ENCODE results near the gene INO80B. TPM values are rescaled to one million over a fixed set of nuclear protein-coding genes. Genes with fewer than 3 reads are reported as not detected.

The INO80B gene
- total and polyA plus RNA-seq, 2 donors (not counting 1 experiment from before 2014, with no cell fraction given) = 6.9 to 13.0 TPM

DNA sequence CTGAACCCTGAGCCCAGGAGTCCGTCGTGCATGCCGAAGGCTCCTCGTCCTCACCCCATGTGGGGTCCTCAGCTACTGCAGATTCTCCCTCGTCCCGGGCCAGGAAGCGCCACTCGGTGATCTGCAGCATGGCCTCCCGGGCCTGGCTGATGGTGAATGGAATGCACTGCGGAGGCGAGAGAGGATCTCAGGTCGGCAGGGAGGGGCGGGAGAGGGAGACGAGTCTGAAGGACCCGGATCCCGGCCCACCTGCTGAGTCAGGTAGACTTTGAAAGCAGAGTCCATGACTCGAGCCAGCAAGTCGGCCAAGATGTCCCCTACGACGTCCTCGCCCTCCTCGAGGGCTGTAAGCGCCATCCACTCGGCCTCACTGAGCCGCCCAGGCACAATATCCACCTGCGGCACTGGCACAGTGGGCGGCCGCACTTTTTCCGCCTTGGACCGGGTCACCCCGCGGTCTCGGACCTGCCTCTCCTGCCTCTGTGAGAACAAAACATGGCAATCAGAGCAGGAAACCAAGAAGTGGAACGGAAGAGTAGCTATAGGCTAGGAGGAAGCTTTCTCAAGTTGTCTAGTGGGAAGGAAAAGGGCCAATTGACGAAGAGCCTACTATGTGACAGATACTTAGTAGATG, 39.0 kb upstream of the INO80B start:
- TF ChIP-seq, protein P1, sequence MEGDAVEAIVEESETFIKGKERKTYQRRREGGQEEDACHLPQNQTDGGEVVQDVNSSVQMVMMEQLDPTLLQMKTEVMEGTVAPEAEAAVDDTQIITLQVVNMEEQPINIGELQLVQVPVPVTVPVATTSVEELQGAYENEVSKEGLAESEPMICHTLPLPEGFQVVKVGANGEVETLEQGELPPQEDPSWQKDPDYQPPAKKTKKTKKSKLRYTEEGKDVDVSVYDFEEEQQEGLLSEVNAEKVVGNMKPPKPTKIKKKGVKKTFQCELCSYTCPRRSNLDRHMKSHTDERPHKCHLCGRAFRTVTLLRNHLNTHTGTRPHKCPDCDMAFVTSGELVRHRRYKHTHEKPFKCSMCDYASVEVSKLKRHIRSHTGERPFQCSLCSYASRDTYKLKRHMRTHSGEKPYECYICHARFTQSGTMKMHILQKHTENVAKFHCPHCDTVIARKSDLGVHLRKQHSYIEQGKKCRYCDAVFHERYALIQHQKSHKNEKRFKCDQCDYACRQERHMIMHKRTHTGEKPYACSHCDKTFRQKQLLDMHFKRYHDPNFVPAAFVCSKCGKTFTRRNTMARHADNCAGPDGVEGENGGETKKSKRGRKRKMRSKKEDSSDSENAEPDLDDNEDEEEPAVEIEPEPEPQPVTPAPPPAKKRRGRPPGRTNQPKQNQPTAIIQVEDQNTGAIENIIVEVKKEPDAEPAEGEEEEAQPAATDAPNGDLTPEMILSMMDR (conservative IDR thresholded peaks at IDR 0.05 in 1 of 2, IDR thresholded peaks at IDR 0.05 in 1 of 2; ENCODE audit: low read depth in 1 of 2, low read length in 2 of 2) = no peak
- no peak for TF ChIP-seq EZH2 (IDR thresholded peaks at IDR 0.05; ENCODE audit: low read length, missing control alignments)
- H2AFZ ChIP-seq (ENCODE audit: low read length) = peak overlapping the region; percentile 91
- peak overlapping the region; percentile 7 to 60 (median 43) for H3K4me3 ChIP-seq (replicated peaks in 1 of 4; ENCODE audit: control extremely low read depth in 1 of 4, insufficient read depth in 1 of 4, low read depth in 3 of 4, low read length in 4 of 4)

DNA sequence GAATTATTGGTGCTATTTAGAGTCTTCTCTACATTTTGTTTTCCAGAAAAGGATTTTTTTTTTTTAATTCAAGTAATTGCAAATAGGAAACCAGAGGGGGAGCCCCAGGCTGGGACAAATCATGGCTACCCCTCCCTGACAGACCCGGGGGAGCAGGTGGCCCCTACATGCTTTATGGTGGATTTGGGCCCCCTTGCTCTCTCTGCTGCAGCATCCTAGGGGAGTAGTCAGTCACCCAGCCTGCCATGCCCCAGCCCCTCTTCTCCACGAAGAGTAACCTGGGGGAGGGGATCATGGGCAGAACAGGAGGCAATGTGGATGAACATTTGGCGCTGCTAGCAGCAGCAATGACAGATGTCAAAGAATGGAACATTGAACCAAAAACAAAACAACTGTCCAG, 38.1 kb upstream of the INO80B start:
- no peaks in the 10 kb centered on the region for H3K36me3 ChIP-seq (ENCODE audit: control insufficient read depth, insufficient read depth, low read length)
- no peak for DNase-seq (ENCODE audit: low read depth in 2 of 2)
- TF ChIP-seq, protein P1 (conservative IDR thresholded peaks at IDR 0.05 in 1 of 2, IDR thresholded peaks at IDR 0.05 in 1 of 2; ENCODE audit: low read depth in 1 of 2, low read length in 2 of 2) = peak in 1 of 2 donors; percentile 16
- no peak for TF ChIP-seq EZH2 (IDR thresholded peaks at IDR 0.05; ENCODE audit: low read length, missing control alignments)
- H3K4me3 ChIP-seq (replicated peaks in 1 of 4; ENCODE audit: control extremely low read depth in 1 of 4, insufficient read depth in 1 of 4, low read depth in 3 of 4, low read length in 4 of 4) = no peak overlapping the region
- no peak overlapping the region for H2AFZ ChIP-seq (ENCODE audit: low read length)
- no peaks in the 10 kb centered on the region for H3K9me3 ChIP-seq (ENCODE audit: control insufficient read depth, insufficient read depth, low read depth, low read length)
- no peak overlapping the region for H3K27ac ChIP-seq (ENCODE audit: insufficient read depth, low read length)
- no peaks in the 10 kb centered on the region for H3K79me2 ChIP-seq (ENCODE audit: control insufficient read depth, insufficient read depth, low read length)
- H3K27me3 ChIP-seq (ENCODE audit: control insufficient read depth, insufficient read depth, low read length) = no peaks in the 10 kb centered on the region
- H3K4me2 ChIP-seq (ENCODE audit: extremely low read depth, insufficient read depth, low read length) = no peak overlapping the region
- H3K9ac ChIP-seq (ENCODE audit: insufficient read depth, low read length) = no peak overlapping the region
- no peaks in the 10 kb centered on the region for H4K20me1 ChIP-seq (ENCODE audit: control insufficient read depth, extremely low read depth, insufficient read depth, low read length)
- H3K4me1 ChIP-seq (ENCODE audit: control insufficient read depth, extremely low read depth, insufficient read depth, low read length) = peaks cover 9% of the 10 kb centered on the region

More for the DNA sequence above, 39.0 kb upstream of the INO80B start:
- no peak overlapping the region for H3K27ac ChIP-seq (ENCODE audit: insufficient read depth, low read length)
- H3K79me2 ChIP-seq (ENCODE audit: control insufficient read depth, insufficient read depth, low read length) = no peaks in the 10 kb centered on the region
- DNase-seq (ENCODE audit: low read depth in 2 of 2) = no peak
- no peaks in the 10 kb centered on the region for H3K9me3 ChIP-seq (ENCODE audit: control insufficient read depth, insufficient read depth, low read depth, low read length)
- H3K4me1 ChIP-seq (ENCODE audit: control insufficient read depth, extremely low read depth, insufficient read depth, low read length) = peaks cover 9% of the 10 kb centered on the region
- no peaks in the 10 kb centered on the region for H4K20me1 ChIP-seq (ENCODE audit: control insufficient read depth, extremely low read depth, insufficient read depth, low read length)
- H3K9ac ChIP-seq (ENCODE audit: insufficient read depth, low read length) = no peak overlapping the region
- peak overlapping the region; percentile 71 for H3K4me2 ChIP-seq (ENCODE audit: extremely low read depth, insufficient read depth, low read length)
- H3K27me3 ChIP-seq (ENCODE audit: control insufficient read depth, insufficient read depth, low read length) = no peaks in the 10 kb centered on the region
- H3K36me3 ChIP-seq (ENCODE audit: control insufficient read depth, insufficient read depth, low read length) = no peaks in the 10 kb centered on the region

DNA sequence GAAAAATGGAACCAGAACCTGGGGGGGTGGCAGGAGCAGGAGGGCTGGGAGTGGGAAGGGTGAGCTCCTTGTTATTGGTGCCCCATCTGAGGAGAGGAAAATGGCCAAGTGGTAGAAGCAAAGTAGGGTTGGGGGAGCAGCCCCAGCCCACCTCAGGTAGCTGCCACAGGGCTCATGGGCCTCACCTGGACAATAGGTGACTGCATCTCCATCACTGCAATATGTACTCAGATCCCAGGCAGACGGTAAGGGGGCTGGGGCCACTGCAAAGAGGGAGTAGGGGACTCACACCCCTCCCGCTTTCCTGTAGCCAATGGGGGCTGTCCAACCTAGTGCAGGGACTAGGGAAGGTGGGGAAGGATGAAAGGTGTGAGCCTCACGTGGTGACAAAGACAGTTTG, 37.7 kb upstream of the INO80B start:
- Histone ChIP-seq H3K79me2 (ENCODE audit: control insufficient read depth, insufficient read depth, low read length) (no peaks in the 10 kb centered on the region), H2AFZ (ENCODE audit: low read length) (no peak overlapping the region), H3K4me1 (ENCODE audit: control insufficient read depth, extremely low read depth, insufficient read depth, low read length) (peaks cover 11% of the 10 kb centered on the region), H3K9me3 (ENCODE audit: control insufficient read depth, insufficient read depth, low read depth, low read length) (no peaks in the 10 kb centered on the region), H4K20me1 (ENCODE audit: control insufficient read depth, extremely low read depth, insufficient read depth, low read length) (no peaks in the 10 kb centered on the region), H3K27ac (ENCODE audit: insufficient read depth, low read length) (no peak overlapping the region), H3K4me3 (replicated peaks in 1 of 4; ENCODE audit: control extremely low read depth in 1 of 4, insufficient read depth in 1 of 4, low read depth in 3 of 4, low read length in 4 of 4) (no peak overlapping the region), H3K27me3 (ENCODE audit: control insufficient read depth, insufficient read depth, low read length) (no peaks in the 10 kb centered on the region), H3K4me2 (ENCODE audit: extremely low read depth, insufficient read depth, low read length) (no peak overlapping the region), H3K36me3 (ENCODE audit: control insufficient read depth, insufficient read depth, low read length) (no peaks in the 10 kb centered on the region), H3K9ac (ENCODE audit: insufficient read depth, low read length) (no peak overlapping the region)
- no peak for DNase-seq (ENCODE audit: low read depth in 2 of 2)
- TF ChIP-seq, protein P1 (conservative IDR thresholded peaks at IDR 0.05 in 1 of 2, IDR thresholded peaks at IDR 0.05 in 1 of 2; ENCODE audit: low read depth in 1 of 2, low read length in 2 of 2) = no peak
- TF ChIP-seq EZH2 (IDR thresholded peaks at IDR 0.05; ENCODE audit: low read length, missing control alignments) = no peak

All from fibroblast of lung (primary cell).